ENCODE data around the gene RERE. TPM values are rescaled to one million over a fixed set of nuclear protein-coding genes. Genes with fewer than 3 reads are reported as not detected.

Gene RERE
- total RNA-seq, 1 donor from 2014 or later, result 76.8 TPM

DNA sequence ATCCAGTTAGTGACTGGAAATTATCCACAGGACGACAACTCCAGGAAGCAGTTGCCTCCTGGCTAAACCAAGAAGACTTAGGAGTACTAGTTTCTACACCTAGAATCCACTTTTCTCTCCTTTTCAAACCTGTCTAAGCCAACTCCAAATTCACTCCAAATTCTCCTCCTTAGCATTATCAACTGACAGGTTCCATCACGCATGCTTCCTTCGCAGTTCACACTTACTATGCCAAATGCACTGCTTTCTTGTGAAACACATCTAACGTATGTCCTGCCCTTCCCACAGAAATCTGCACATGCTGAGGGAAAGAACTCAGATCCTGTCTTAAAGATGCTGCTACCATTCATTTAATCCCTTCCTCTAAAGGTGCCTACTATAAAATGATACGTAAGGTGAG lies 225.9 kb downstream of the RERE start:
- no peaks in the 10 kb centered on the region for H3K9me3 Mint-ChIP-seq (ENCODE audit: unreplicated experiment)
- no peak overlapping the region for H3K27ac Mint-ChIP-seq (ENCODE audit: unreplicated experiment)
- no peak for DNase-seq (ENCODE audit: extremely low spot score, unreplicated experiment)
- peaks cover 5% of the 10 kb centered on the region for H3K4me1 Mint-ChIP-seq (ENCODE audit: unreplicated experiment)
- no peaks in the 10 kb centered on the region for H3K36me3 Mint-ChIP-seq (ENCODE audit: unreplicated experiment)
- no peaks in the 10 kb centered on the region for H3K27me3 Mint-ChIP-seq (ENCODE audit: unreplicated experiment)
- no peak overlapping the region for H3K4me3 Mint-ChIP-seq (ENCODE audit: unreplicated experiment)
- TF ChIP-seq, protein P1, sequence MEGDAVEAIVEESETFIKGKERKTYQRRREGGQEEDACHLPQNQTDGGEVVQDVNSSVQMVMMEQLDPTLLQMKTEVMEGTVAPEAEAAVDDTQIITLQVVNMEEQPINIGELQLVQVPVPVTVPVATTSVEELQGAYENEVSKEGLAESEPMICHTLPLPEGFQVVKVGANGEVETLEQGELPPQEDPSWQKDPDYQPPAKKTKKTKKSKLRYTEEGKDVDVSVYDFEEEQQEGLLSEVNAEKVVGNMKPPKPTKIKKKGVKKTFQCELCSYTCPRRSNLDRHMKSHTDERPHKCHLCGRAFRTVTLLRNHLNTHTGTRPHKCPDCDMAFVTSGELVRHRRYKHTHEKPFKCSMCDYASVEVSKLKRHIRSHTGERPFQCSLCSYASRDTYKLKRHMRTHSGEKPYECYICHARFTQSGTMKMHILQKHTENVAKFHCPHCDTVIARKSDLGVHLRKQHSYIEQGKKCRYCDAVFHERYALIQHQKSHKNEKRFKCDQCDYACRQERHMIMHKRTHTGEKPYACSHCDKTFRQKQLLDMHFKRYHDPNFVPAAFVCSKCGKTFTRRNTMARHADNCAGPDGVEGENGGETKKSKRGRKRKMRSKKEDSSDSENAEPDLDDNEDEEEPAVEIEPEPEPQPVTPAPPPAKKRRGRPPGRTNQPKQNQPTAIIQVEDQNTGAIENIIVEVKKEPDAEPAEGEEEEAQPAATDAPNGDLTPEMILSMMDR (IDR thresholded peaks at IDR 0.05), result no peak

- Mint-ChIP-seq H3K4me1 (ENCODE audit: unreplicated experiment) (peaks cover 5% of the 10 kb centered on the region), H3K36me3 (ENCODE audit: unreplicated experiment) (no peaks in the 10 kb centered on the region), H3K27me3 (ENCODE audit: unreplicated experiment) (no peaks in the 10 kb centered on the region), H3K9me3 (ENCODE audit: unreplicated experiment) (no peaks in the 10 kb centered on the region), H3K4me3 (ENCODE audit: unreplicated experiment) (no peak overlapping the region), H3K27ac (ENCODE audit: unreplicated experiment) (no peak overlapping the region)
- DNase-seq (ENCODE audit: extremely low spot score, unreplicated experiment), result no peak
- TF ChIP-seq, protein P1 (IDR thresholded peaks at IDR 0.05), result no peak
These were observed 226.6 kb downstream of the RERE start for GRCh38 chr1:8590721-8591351.

DNA sequence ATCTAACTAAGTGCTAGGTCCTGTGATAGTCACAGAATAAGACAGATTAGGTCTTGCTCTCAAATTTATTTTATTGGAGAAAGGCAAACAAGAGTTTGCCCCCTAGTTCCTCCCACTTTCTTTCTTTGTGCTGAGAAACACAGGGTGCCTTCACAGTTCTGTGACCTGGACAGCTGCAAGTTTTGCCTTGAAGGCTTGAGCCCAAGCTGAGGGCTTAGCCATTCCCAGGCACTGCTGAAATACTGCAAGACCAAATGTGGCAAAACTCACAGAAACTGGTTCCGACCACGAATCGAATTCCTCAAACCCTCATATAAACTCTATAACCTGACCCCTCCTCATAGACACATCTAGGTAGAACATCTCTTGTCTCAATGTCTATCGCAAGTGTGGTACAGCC lies 227.9 kb downstream of the RERE start:
- H3K27ac Mint-ChIP-seq (ENCODE audit: unreplicated experiment), result no peak overlapping the region
- no peaks in the 10 kb centered on the region for H3K9me3 Mint-ChIP-seq (ENCODE audit: unreplicated experiment)
- no peak overlapping the region for H3K4me3 Mint-ChIP-seq (ENCODE audit: unreplicated experiment)
- H3K4me1 Mint-ChIP-seq (ENCODE audit: unreplicated experiment), result peaks cover 5% of the 10 kb centered on the region
- no peaks in the 10 kb centered on the region for H3K36me3 Mint-ChIP-seq (ENCODE audit: unreplicated experiment)
- no peaks in the 10 kb centered on the region for H3K27me3 Mint-ChIP-seq (ENCODE audit: unreplicated experiment)
- DNase-seq (ENCODE audit: extremely low spot score, unreplicated experiment), result no peak
- TF ChIP-seq, protein P1 (IDR thresholded peaks at IDR 0.05), result no peak

DNA sequence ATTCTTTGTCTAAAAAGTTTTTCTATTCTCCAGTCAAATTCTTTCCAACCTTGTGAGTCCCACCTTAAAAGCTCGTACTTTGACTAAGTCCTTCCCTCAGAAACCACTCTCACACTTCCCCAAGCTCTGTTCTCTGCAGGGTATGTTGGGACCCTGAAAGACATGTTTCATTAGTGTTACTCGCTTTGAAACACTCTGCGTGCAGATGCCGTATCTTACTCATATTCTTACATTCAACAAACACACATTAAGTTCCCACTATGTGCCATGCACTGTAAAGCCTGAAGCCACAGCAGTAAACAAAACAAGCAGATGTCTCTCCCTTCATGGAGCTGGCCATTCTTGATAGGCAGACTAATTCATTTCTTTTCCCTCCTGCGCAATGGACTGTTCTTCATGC lies 229.7 kb downstream of the RERE start:
- no peaks in the 10 kb centered on the region for H3K9me3 Mint-ChIP-seq (ENCODE audit: unreplicated experiment)
- H3K4me1 Mint-ChIP-seq (ENCODE audit: unreplicated experiment), result peaks cover 5% of the 10 kb centered on the region
- H3K36me3 Mint-ChIP-seq (ENCODE audit: unreplicated experiment), result no peaks in the 10 kb centered on the region
- H3K4me3 Mint-ChIP-seq (ENCODE audit: unreplicated experiment), result no peak overlapping the region
- TF ChIP-seq, protein P1 (IDR thresholded peaks at IDR 0.05), result no peak
- no peak overlapping the region for H3K27ac Mint-ChIP-seq (ENCODE audit: unreplicated experiment)
- no peak for DNase-seq (ENCODE audit: extremely low spot score, unreplicated experiment)
- no peaks in the 10 kb centered on the region for H3K27me3 Mint-ChIP-seq (ENCODE audit: unreplicated experiment)

DNA sequence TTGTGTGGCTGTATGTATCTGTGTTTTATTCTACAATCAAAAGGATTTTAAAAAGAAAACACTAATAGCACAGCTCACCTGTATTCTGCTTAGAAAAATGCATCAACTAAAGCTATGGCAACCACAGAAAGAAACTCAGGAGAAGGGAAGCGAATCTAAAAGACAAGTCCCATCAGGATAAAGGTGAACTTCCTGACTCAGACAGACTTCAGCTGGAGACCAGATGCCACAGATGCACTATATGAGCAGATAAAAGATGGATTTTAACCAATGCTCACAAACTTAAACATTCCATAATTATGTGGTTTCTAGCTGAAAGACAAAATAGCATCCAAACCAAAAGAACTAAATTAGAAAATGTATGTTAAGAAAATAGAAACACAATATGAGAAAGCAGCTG lies 231.0 kb downstream of the RERE start:
- H3K27ac Mint-ChIP-seq (ENCODE audit: unreplicated experiment), result no peak overlapping the region
- H3K4me1 Mint-ChIP-seq (ENCODE audit: unreplicated experiment), result peaks cover 5% of the 10 kb centered on the region
- TF ChIP-seq, protein P1 (IDR thresholded peaks at IDR 0.05), result no peak
- DNase-seq (ENCODE audit: extremely low spot score, unreplicated experiment), result no peak
- H3K4me3 Mint-ChIP-seq (ENCODE audit: unreplicated experiment), result no peak overlapping the region
- H3K36me3 Mint-ChIP-seq (ENCODE audit: unreplicated experiment), result no peaks in the 10 kb centered on the region
- no peaks in the 10 kb centered on the region for H3K27me3 Mint-ChIP-seq (ENCODE audit: unreplicated experiment)
- H3K9me3 Mint-ChIP-seq (ENCODE audit: unreplicated experiment), result no peaks in the 10 kb centered on the region
